Hepatocyte (in vitro differentiated cells): ENCODE measurements around the gene TMEM203. TPM values are rescaled to one million over a fixed set of nuclear protein-coding genes. Genes with fewer than 3 reads are reported as not detected.

Source experiments
- DNase-seq: peaks from one replicate; pipeline ENCODE4 v3.0.0-alpha.2; 2016; ENCODE audit warnings: low spot score
- H2AFZ ChIP-seq: fragments of 200-600 bp; sonication (generic); 2 replicates; pipeline ENCODE4 v1.6.0; 2016; ENCODE audit warnings: antibody characterized with exemption, mild to moderate bottlenecking
- H3K27ac ChIP-seq: fragments of 200-600 bp; sonication (generic); 2 replicates; pipeline ENCODE4 v1.5.1; 2016; ENCODE audit warnings: mild to moderate bottlenecking
- H3K27me3 ChIP-seq: fragments of 200-600 bp; sonication (generic); 2 replicates; pipeline ENCODE4 v1.6.1; 2016
- H3K36me3 ChIP-seq: fragments of 200-600 bp; sonication (generic); replicated peaks from 2 replicates; pipeline ENCODE4 v1.5.1; 2016; ENCODE audit warnings: low read depth; ENCODE audit not compliant: insufficient read depth
- H3K4me1 ChIP-seq: fragments of 200-600 bp; sonication (generic); 2 replicates; pipeline ENCODE4 v1.5.1; 2016; ENCODE audit warnings: mild to moderate bottlenecking, moderate library complexity; ENCODE audit not compliant: insufficient read depth
- H3K4me2 ChIP-seq: fragments of 200-600 bp; sonication (generic); 2 replicates; pipeline ENCODE4 v1.6.0; 2016
- H3K4me3 ChIP-seq: fragments of 200-600 bp; sonication (generic); 2 replicates; pipeline ENCODE4 v1.5.1; 2016; ENCODE audit warnings: mild to moderate bottlenecking
- H3K79me2 ChIP-seq: fragments of 200-600 bp; sonication (generic); 2 replicates; pipeline ENCODE4 v1.6.0; 2017; ENCODE audit warnings: mild to moderate bottlenecking
- H3K9me2 ChIP-seq: fragments of 200-600 bp; sonication (generic); replicated peaks from 2 replicates; pipeline ENCODE4 v1.6.0; 2017; ENCODE audit warnings: mild to moderate bottlenecking; ENCODE audit not compliant: insufficient read depth
- H3K9me3 ChIP-seq: fragments of 200-600 bp; sonication (generic); 2 replicates; pipeline ENCODE4 v1.5.1; 2016; ENCODE audit warnings: low read depth, mild to moderate bottlenecking
- H4K20me1 ChIP-seq: fragments of 200-600 bp; sonication (generic); 2 replicates; pipeline ENCODE4 v1.6.0; 2016; ENCODE audit warnings: mild to moderate bottlenecking; ENCODE audit not compliant: insufficient read depth, poor library complexity, severe bottlenecking
- EZH2 ChIP-seq: fragments of 200-600 bp; sonication (generic); IDR thresholded peaks from 2 replicates; pipeline ENCODE4 v1.6.1; 2016; ENCODE audit warnings: antibody characterized with exemption, mild to moderate bottlenecking, borderline replicate concordance
- EZH2phosphoT487 ChIP-seq: fragments of 200-600 bp; sonication (generic); IDR thresholded peaks from one replicate; pipeline ENCODE4 v1.6.1; 2018; ENCODE audit warnings: antibody characterized with exemption, mild to moderate bottlenecking, low read depth, moderate library complexity; ENCODE audit not compliant: unreplicated experiment, severe bottlenecking
- WGBS: methylation state at CpG from one replicate; pipeline ENCODE4 v1.1.6; 2016; ENCODE audit warnings: low lambda C conversion rate; ENCODE audit errors: missing lambda C conversion rate; 5-methylcytosine and 5-hydroxymethylcytosine counted together
- polyA plus RNA-seq: library from polyadenylated mRNA; unstranded; fragments of >200 nt; fragmentation: Nextera tagmentation; extraction: Ambion mirVana; gene quantifications from 2 replicates; pipeline ENCODE4 v1.2.1, GENCODE V29; 2016
- total RNA-seq: library from RNA; depleted of rRNA; stranded (reverse); fragments of >200 nt; gene quantifications from 2 replicates; pipeline ENCODE4 v1.2.3, GENCODE V29; 2014
- TF ChIP-seq, protein P1 (sequence below): fragments of 200-600 bp; sonication (generic); IDR thresholded peaks from 2 replicates; pipeline ENCODE4 v1.5.1; 2016; ENCODE audit warnings: antibody characterized with exemption, mild to moderate bottlenecking; ENCODE audit not compliant: poor library complexity

Gene TMEM203
- total and polyA plus RNA-seq, 2 experiments from 2014 or later, result 37.6 to 60.7 TPM

DNA sequence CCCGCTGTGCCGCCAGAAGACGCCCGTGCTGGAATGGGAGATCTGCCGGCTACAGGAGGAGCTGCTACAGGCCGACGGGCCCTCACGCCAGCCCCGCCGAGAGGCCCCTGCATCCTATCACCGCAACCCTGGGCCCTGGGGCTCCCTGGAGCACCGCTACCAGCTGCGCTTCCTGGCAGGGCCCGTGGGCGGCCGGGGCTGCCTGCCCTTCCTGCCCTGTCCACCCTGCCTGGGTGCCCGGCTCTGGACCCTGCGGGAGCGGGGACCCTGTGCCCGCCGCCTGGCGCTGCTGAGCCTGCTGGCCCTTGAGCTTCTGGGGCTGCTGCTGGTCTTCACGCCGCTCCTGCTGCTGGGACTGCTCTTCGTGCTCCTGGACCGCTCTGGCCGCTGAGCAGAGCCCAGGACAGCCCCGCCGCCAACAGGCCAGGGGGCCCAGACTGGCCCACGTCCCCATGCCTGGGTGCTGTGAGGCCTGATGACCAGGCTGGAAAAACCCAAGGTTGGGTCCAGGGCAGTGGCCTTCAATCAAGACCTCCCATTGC is 12.8 kb upstream of the TMEM203 start:
- Histone ChIP-seq H3K4me3 (no peak overlapping the region), H3K36me3 (no peaks in the 10 kb centered on the region), H3K9me3 (no peaks in the 10 kb centered on the region), H2AFZ (no peak overlapping the region), H3K27me3 (no peaks in the 10 kb centered on the region), H3K9me2 (no peaks in the 10 kb centered on the region), H3K4me2 (peak overlapping the region; percentile 70), H3K4me1 (peaks cover 29% of the 10 kb centered on the region), H3K27ac (peak overlapping the region; percentile 82), H4K20me1 (no peaks in the 10 kb centered on the region), H3K79me2 (no peaks in the 10 kb centered on the region)
- DNase-seq, result no peak
- 96% methylated on average over 28 of the region's 30 CpGs for WGBS
- TF ChIP-seq, protein P1, sequence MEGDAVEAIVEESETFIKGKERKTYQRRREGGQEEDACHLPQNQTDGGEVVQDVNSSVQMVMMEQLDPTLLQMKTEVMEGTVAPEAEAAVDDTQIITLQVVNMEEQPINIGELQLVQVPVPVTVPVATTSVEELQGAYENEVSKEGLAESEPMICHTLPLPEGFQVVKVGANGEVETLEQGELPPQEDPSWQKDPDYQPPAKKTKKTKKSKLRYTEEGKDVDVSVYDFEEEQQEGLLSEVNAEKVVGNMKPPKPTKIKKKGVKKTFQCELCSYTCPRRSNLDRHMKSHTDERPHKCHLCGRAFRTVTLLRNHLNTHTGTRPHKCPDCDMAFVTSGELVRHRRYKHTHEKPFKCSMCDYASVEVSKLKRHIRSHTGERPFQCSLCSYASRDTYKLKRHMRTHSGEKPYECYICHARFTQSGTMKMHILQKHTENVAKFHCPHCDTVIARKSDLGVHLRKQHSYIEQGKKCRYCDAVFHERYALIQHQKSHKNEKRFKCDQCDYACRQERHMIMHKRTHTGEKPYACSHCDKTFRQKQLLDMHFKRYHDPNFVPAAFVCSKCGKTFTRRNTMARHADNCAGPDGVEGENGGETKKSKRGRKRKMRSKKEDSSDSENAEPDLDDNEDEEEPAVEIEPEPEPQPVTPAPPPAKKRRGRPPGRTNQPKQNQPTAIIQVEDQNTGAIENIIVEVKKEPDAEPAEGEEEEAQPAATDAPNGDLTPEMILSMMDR, result no peak
- TF ChIP-seq EZH2phosphoT487 (no peak), EZH2 (no peak)

DNA sequence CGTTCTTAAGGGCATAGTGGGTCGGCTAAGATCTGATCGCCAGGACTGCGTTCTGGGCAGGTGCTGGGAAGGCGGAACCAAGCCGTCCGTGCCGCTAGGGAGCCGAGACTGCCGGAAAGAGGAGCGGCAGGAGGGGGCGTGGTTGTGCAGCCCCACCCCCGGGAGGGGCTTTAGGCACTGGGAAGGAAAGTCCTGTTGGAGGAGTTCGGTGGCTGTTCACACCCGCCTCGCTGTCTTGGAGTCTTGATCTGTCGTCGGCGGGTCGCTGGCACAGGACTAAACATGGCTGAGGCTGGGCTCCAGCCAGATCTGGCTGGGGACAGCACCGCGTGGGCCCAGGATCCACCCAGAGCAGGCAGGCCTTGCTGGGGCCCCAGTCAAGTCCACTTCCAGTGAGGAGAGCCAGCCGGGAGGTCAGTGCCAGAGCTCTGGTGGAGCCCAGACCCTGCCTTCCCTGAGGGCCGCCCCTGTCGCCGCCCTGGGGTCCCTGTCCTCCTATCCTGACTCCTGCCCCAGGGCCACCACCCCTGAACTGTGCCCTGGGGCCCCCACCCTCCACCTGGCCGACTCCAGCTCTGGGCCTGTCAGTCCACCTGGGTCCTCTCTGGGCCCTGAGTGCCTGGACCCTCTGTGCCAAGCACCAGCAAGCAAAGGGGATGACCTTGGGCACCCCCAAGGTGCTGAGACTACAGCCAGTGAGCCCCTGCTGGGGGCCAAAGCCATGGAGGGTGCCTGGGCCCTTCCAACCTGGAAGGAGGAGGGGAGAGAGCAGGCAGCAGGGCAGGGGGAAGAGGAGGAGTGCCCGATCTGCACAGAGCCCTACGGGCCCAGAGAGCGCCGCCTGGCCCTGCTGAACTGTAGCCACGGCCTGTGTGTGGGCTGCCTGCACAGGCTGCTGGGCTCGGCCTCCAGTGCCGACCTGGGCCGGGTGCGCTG is 12.1 kb upstream of the TMEM203 start:
- Histone ChIP-seq H4K20me1 (no peaks in the 10 kb centered on the region), H3K9me3 (no peaks in the 10 kb centered on the region), H3K27ac (peak overlapping the region; percentile 85), H3K4me1 (peaks cover 24% of the 10 kb centered on the region), H3K79me2 (no peaks in the 10 kb centered on the region), H2AFZ (no peak overlapping the region), H3K36me3 (no peaks in the 10 kb centered on the region), H3K4me3 (no peak overlapping the region), H3K4me2 (peak overlapping the region; percentile 70), H3K9me2 (no peaks in the 10 kb centered on the region), H3K27me3 (no peaks in the 10 kb centered on the region)
- TF ChIP-seq EZH2 (no peak), EZH2phosphoT487 (no peak)
- TF ChIP-seq, protein P1, result no peak
- DNase-seq, result peak; percentile 90
- 52% methylated on average over 36 of the region's 36 CpGs for WGBS

DNA sequence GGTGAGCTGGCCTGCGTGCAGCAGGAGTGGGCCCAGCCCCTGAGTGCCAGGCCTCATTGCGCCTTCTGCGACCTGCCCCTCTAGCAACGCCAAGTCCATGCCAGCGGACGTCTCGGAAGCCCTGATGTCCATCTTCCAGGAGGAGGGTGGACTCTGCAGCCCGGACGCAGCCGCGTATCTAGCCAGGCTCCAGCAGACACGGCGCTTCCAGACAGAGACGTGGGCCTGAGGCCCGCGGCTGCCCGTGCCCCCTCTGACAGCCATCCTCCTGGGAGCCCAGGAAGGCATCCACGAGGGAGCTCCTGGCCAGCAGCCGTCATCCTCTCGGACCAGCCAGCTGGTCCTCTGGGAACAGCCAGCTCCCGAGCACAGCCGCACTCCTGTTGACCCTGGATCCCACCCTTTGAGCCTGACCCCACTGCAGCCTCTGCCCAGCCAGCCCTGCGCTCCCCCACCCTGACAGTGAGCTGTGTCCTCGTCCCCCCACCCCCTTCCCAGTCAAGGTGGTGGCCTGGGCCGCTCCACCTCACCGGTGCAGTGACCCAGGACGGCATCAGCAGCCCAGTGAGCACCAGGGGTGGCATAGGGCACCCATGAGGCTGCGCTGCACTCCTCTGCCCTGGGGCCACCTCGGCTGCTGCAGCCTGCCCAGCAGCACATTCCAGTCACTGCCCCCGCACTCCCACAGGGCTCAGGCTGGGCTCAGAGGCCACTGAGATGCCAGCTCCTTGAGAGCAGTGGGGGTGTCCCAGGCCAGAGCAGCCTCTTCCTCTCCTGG is 10.9 kb upstream of the TMEM203 start:
- Histone ChIP-seq H3K9me2 (no peaks in the 10 kb centered on the region), H3K4me2 (peak overlapping the region; percentile 70), H3K79me2 (no peaks in the 10 kb centered on the region)

More for the DNA sequence above, 10.9 kb upstream of the TMEM203 start:
- H3K27ac ChIP-seq, result no peak overlapping the region
- no peak for DNase-seq
- H3K36me3 ChIP-seq, result no peaks in the 10 kb centered on the region
- WGBS, result 94% methylated on average over 21 of the region's 30 CpGs
- no peak overlapping the region for H3K4me3 ChIP-seq
- TF ChIP-seq EZH2phosphoT487, result no peak
- TF ChIP-seq, protein P1, result no peak
- TF ChIP-seq EZH2, result no peak
- H3K9me3 ChIP-seq, result no peaks in the 10 kb centered on the region
- peaks cover 22% of the 10 kb centered on the region for H3K4me1 ChIP-seq
- no peaks in the 10 kb centered on the region for H4K20me1 ChIP-seq
- H3K27me3 ChIP-seq, result no peaks in the 10 kb centered on the region
- no peak overlapping the region for H2AFZ ChIP-seq
